NCI-H345 treated with DMSO at 0.1 percent for 48 hours (cell line): Measurements from ENCODE around the gene NTN1.
A peak's percentile ranks its signal among the peaks of the same experiment; 100 is the strongest.

Experiments used
- DNase-seq: peaks from one replicate; lab custom pipeline; 2025; ENCODE audit not compliant: unreplicated experiment; lab: John Stamatoyannopoulos, UW

The NTN1 gene

DNA sequence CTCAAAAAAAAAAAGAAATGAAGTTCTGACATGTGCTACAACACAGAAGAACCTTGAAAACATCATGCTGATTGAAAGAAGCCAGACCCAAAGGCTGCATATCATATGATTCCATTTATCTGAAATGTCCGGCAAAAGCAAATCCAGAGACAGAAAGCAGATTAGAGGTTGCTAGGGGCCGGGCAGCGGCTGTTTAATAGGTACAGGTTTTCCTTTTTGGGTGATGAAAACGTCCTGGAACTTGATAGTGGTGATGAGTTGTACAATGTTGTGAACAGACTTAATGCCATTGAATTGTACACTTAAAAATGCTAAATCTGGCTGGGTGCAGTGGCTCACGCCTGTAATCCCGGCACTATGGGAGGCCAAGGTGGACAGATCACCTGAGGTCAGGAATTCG lies 166.5 kb downstream of the NTN1 start:
- DNase-seq, result no peak

DNA sequence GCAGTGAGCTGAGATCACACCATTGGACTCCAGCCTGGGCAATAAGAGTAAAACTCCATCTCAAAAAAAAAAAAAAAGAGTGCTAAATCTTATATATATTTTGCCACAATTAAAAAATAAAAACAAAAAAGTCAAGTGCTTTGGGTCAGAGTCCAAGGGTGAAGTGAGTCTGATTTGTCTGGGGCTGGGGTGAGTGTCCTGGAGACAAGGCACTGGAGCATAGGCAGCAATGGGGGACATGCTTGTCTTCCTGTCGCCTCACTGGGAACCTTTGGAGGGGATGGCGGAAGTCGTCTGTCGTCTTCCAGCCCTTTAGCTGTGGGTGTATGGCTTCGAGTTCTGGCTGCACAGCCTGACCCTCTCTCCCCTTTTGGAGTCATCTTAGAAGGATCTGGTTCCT lies 167.1 kb downstream of the NTN1 start:
- no peak for DNase-seq

DNA sequence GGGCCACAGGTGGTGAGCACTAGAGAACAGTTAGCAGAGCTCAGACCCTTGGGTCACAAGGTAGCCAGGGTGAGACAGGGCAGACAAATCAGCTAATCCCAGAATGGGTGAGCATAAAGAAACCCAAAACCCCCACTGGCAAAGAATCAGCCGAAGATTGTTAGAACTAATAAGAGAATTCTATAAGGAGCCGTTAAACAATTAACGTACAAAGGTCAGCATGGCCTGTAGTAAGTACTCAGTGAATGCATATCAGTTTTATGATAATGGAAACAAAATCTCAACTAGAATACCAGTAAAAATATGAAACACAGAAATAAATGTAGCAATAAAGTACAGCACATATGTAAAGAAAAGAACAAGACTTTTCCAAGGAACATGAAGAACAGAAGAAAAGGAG lies 168.6 kb downstream of the NTN1 start:
- DNase-seq, result no peak

DNA sequence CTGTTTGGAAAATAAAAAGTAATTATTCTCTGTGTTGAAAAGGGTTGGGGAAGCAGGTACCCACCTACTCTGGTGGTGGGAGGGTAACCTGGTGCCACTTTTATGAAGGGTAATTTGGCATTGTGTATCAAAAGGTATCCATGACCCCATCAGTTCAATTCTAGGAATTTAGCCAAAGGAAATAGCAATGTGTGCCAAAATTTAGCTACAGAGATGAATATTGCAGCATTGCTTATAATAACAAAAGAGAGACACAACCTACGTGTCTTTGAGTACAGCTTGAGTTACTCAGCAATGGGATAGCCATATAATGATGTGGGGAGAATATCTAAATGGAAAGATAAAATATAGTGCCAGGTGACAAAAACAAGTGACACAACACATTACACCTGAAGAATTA lies 170.7 kb downstream of the NTN1 start:
- DNase-seq, result no peak

DNA sequence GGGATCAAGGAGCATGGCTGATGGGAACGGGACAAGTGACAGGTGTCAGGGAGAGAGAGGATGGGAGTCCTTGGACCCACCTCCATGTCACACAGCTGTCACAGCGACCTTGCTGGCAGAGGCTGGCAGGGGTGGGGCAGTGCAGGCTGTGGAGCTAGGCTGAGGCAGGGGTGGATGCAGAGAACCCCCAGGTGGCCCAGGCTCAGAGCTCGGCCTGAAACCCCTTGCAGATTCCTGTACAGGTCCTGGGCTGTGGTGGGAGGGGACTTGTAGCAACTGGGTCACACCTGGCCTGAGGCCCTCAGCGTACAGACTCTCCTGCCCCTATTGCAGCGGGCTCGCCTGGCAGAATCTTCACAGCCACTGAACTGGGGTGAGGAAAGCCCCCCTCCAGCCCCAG lies 174.1 kb downstream of the NTN1 start:
- DNase-seq, result no peak

DNA sequence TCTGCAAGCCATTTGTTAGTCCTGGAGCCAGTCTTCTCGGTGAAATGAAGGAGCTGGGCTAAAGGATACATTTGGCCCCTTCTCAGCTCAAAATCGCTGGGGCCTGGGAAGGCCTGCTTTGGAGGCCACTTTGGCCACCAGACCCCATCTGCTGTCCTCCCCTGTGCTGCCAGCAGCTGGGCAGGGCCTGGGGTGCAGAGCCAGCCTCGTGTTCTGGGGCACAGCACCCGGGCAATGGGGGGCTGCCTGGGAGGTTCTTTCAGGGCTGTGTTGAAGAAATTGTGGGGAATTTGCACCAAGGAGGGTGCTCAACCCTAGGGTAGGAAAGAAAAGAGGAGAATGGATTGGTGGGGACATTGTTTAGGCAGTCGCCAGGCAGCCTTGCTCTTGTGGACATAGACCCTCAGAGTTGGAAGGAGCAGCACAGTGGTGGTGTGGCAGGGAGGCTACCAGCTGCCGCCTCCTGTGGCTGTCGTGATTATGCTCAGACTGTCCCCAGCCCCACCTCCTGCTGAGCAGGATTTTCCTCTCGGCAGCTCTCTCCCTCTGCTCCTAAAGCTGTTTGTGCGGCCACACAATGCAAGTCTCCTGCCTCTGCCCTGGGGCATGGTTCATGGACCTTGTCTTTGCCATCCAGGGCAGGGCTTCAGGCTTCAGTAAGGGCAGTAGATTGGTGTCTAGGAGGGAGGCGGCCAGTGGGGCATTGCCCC lies 174.8 kb downstream of the NTN1 start:
- DNase-seq, result peak; percentile 14

DNA sequence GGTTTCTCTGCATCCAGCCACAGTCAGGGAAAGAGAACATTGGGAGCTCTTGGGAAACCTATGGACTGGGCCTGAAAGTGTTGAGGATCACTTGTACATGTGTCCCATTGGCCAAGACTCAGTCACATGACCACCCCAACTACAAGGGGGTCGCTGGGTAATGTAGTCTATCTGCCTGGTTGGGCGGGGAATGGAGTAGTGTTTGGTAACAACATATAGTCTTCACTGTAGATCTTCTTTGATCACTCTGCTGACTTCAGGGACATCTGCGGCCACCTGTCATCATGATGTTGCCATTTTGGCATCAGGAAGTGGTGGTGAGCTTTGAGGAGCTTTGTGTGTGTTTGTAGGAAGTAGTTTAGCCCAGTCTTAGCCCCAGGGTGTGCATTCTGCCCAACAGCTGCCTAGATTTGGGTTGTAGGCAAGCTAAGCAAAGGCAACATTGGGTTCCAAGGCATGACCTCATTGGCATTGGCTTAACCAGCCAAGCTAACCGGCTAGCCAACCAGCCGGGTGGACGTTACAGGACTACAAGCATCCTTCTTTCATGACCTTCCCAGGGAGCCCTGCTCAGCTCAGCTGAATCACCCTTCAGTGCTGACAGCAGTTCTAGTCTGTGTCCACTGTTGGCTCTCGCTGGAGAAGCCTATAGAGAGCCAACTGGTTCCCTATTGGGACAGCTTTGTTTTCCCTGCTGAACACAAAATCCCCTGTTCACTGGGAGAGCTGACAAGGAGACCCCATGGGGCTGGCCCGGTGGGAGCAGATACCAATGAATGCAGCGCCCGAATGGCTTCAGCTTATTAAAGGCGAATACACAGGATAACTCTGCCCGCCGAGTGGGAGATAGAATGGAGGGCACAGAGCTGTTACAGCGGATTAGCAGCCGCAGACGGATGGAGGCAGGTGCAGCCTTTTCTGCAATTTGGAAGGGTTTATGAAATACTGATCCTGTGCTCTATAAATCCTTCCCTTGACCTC lies 178.6 kb downstream of the NTN1 start:
- no peak for DNase-seq

DNA sequence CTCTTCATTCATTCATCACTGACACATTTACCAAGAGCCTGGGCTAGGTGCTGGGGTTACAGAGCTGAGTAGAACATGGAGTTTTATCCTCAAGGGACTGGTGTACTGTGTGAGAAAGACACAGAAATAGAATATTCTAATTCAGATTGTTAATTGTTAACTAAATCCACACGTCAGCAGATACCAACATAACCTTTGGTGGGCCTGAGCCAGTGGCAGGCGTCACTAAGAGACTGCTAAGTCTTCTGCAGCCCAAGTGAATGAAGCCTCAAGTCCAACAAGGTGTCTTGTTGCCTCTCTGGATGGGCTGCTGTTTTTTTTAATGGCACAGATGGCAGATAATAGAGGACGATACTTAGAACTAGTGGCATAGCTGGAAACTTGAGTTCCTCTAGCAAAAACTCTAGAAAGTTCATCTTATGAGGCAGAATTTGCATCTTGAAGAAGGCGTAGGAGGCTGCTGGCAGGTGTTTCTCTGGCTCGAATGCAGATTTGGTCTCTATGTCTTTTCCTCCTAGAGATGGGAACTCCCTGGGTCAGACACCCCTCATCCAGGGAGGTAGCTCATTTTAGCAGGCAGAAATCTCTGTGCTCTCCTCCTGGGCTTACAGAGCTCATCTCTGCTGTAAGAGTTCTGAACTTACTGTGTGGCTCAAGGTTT lies 179.5 kb downstream of the NTN1 start:
- DNase-seq, result no peak

DNA sequence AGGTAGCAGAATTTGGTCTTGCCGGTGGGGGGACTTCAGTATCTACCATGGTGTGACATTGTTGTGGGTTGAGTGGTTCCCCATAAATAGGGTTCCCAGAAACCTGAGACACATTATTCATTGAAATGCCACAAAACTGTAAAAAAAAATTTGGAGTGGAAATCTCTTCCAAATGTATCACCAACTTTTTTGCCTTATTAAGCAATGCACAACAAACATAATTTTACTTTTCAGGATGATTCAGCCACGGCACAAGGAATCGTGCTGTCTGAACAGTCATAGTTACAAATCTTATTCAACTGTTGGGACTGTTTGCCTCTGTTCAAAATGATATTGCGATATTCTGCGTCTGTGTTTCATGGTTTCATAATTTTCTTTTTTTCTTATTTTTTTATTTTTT lies 181.2 kb downstream of the NTN1 start:
- DNase-seq, result no peak

DNA sequence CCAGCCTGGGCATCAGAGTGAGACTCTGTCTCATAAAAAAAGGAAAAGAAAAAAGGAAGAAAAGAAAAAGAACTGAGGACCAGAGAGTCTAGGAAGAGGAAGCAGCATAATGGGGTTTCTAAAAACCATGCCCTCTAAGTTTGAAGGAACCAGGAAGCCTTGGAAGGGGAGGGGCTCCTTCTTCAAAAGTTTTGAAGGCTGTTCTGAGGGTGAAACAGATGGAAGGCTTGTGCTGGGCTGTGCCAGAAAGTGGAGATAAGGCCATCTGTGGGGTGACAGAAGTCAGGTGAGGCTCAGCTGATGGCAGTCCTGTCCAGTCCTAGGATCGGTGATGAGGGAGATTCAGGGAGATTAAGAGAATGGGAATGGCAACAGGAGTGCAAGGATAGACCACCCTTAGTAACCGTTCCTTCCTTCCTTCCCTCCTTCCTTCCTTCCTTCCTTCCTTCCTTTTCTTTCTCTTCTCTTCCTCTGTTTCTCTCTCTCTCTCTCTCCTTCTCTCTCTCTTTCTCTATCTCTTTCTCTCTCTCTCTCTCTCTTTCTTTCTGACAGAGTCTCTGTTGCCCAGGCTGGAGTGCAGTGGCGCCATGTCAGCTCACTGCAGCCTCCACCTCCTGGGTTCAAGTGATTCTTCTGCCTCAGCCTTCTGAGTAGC lies 182.6 kb downstream of the NTN1 start:
- DNase-seq, result no peak

DNA sequence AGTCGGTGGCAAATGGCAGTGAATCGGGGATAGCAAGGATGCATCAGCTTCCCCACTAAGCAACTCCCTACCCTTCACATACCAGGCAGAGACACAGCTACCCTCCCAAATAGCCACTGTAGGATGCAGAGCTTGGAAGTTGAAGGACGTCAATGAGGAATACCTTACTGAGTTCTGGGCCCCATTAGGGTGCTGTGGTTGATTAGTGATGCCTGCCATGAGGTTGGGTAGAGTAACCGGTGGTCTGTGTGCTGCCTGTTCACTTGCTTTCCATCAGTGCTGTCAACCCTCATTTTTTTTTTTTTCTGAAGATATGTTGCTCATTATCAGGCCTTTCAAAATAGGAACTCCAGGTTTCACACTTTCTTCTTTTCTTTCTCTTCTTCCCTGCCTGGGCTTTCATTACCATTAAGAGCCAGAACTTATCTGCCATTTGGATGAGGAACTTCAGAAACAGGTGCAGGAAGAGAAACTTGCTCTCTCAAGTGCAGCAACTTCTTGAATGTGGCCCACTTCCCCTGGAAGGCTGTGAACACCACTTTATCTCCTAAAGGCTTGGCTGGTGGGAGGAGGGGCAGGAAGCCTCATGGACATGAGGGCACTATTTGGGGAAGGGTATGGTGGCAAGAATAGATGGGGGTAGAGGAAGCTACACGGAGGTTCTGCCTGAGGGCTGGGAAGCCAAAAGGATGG lies 183.5 kb downstream of the NTN1 start:
- DNase-seq, result no peak

DNA sequence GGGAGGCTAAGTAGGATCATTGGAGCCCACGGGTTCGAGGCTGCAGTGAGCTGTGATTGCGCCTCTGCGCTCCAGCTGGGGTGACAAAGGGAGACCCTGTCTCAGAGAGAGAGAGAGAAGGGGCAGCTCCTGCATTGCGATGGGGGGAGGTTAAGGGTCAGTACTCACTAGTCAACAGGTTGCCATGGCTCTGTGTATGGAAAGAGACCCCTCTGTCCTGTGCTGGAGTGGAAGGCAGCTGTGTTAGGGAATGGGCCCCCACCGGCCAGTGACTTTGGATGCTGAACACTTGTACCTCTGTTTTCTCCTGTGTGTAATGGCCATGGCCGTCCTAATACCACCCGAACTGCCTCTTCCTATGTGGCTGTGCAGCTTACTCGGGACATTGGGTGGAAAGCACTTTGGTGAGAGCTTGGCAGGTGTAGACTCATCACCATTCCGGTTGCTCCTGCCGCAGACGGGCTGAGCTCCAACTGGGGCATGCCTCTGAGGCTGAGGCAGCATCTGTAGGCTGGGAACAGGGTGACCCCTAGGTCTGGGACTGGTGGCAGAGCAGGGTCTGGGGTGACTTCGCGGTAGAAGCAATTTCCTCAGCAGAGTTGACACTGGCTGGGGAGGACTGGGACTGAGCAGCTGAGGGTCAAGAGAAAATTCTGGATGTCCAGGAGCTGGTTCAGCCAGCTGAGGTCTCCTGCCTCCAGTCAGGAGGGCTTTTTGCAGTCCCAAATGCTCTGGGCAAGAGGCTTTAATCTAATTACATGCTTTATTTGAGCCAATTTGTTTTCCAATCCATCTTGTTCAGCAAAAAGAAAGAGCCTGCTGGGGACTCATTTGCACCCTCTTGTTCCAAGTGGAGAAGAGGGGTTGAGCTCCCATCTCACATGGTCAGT lies 184.5 kb downstream of the NTN1 start:
- DNase-seq, result no peak

DNA sequence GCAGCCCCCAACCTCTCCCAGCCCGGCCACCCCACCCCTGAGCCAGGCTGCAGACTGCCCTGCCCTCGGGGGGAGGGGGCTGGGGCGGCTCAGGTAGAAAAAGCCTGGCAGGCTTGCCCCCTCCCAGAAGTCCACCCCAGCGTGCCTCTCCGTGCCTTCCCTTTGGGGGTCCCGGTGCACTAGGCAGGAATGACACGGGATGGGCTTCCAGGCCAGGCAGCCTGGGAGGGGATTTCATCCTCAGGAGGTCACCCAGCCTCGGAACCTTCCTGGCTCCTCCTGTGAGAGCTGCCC lies 185.0 kb downstream of the NTN1 start:
- DNase-seq, result no peak

DNA sequence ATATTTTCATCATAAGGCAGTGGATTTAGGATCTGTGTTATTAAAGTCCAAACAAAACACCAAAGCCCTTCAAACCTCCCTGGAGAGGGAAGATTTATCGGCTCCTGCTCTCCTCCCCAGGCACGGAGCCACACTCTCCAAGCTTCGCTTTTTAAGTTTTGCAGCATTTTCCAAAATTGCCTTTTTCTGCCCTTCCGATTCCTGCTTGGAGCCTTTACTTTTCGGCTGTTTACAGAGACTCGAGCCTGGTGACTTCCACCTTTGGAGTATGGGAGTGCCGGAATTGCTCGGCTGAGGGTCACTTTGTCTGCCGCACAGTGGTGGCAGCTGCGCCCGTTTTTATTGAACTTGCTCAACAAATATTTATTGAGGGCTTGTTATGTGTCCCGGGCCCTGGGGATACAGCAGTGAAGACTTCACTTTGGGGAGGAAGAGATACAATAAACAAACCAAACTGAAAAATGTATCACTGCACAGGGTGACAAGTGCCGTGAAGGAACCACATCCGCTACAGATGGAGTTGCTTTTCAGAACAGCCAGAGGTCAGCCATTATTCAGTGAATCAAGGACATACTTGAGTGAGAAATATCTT lies 185.5 kb downstream of the NTN1 start:
- no peak for DNase-seq

DNA sequence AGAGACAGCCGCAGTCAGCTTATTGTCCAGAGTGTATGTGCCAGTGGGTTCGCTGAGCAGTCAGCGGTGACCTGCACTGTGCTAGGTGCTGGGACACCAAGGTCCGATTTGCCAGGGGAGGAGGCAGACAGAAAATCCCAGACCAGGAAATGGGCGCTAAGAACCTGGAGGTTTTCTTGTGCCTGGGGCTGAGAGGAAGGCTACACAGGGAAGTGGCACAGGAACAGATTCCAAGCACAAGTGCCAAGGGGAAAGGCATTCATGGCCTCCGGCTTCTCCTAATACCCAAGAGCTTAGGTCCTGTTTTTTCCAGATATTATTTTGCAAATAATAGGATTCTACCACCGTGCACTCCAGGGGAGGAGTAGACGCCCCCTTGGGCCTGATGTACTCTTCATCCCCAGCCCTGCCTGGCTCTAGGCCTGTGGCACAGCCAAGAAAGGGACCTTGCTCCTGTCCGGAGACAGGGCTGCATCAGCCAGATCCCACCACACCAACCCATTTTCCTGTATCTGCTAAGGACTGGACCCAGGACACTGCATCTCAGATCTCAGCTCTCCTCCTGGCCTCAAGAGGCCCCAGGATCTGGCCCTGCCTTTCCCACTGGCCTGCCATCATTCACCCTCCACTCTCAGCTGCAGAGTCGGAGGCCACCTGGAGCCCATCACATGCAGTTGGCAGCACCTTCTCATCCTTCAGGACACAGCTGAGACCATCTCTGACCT lies 187.2 kb downstream of the NTN1 start:
- DNase-seq, result no peak

DNA sequence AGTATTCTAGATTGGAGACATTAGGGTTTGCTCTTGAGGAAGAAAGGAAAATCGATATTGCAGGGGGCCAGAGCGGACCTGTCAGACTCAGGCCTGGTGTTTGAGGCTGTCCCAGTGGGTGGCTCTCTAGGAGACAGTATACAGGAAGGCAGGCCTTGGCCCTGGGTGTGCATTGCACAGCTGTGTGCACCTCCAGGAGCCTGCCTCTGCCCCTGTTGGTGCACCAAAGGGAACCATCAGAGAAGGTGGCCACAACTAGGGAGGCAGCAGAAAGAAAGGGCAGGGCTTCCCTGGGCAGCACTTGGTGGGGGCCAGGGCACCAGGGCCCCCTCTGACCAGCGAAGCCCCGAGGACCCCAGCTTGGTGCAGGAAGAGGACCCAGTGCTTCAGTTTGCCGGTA lies 188.0 kb downstream of the NTN1 start:
- no peak for DNase-seq

DNA sequence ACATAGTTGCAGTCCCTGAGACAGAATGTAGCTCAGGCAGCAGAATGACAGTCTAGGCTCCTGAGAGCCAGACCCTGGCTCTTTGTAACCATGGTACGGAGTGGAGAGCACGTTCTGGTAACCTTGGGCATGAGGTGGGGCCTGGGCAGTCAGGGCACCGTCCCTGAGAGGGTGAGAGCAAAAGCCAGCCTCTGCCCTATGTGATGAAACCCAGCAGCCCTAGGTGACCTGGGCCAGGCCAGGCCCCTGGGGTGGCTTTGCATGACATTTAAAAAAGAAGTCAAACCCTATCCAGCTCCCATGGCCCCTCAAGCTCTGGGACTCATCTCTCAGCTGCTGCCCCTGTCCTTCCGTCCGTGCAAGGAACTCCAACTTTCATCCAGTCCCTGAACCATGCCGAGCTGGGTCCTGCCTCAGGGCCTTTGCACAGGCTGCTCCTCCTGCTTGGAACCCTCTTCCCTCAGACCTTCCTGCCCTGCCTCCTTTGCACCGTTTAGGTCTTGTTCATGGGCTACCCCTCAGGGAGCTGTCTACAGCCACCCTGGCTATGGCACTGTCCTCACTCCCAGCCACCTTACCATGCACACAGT lies 188.6 kb downstream of the NTN1 start:
- DNase-seq, result no peak

DNA sequence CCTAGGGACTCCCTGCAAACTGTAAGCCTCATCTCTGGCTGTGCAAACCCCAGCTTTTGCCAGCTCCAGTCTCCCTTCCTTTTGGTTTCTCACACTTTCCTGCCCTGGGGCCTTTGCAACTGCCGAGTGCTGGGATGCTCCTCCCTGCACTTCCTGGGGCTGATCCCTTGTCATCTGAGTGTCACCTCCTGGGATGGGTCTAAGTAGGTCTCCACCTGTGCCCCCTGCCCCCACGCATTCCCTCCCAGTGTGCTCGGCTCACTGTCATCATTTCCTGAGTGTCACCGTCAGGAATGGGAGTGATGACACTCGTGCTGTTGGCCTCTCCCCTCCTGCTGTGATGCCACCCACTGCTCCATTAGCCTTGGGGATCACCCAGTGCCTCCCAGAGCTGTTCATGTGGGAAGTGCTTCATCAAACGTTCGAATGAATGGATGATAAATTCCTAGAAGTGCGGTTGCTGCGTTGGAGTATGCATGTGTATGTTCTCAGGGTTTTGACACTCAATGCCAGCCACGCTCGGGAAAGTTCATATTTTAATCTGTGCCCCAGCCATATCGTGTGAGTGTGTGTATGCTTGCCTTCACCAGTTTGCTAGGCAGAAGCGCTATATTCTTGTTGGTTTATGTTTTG lies 189.9 kb downstream of the NTN1 start:
- no peak for DNase-seq
